HL-60 (cell line): ENCODE results near the gene ZBTB7C.

Experiments used
- DNase-seq, 2 experiments: peaks; one replicate each; pipeline ENCODE4 v3.0.0-alpha.2; 2010 to 2020; ENCODE audit warnings: low read depth in 1 of 2, low spot score in 1 of 2
- H3K27ac ChIP-seq: fragments of 250-450 bp; sonication (Bioruptor Pico); replicated peaks from 2 replicates; pipeline ENCODE4 v1.5.1; 2020; ENCODE audit warnings: mild to moderate bottlenecking, moderate library complexity
- H3K27me3 ChIP-seq: fragments of 250-450 bp; sonication (Bioruptor Pico); 2 replicates; pipeline ENCODE4 v1.5.1; 2021; ENCODE audit warnings: mild to moderate bottlenecking, moderate library complexity; ENCODE audit not compliant: insufficient read depth, poor library complexity, severe bottlenecking
- H3K4me3 ChIP-seq: replicated peaks from 2 replicates; pipeline ENCODE4 v1.5.1; 2011; ENCODE audit warnings: mild to moderate bottlenecking, control low read depth, low read length; ENCODE audit not compliant: insufficient read depth
- CTCF ChIP-seq: IDR thresholded peaks from one replicate; pipeline ENCODE4 v1.5.1; 2011; ENCODE audit warnings: low read length, control low read depth, inconsistent platforms; ENCODE audit not compliant: insufficient read depth
- GABPA ChIP-seq: IDR thresholded peaks from 2 replicates; pipeline ENCODE4 v1.6.1; 2012; ENCODE audit warnings: low read depth
- POLR2AphosphoS5 ChIP-seq: IDR thresholded peaks from 2 replicates; pipeline ENCODE4 v1.6.1; 2012; ENCODE audit warnings: low read depth
- REST ChIP-seq: IDR thresholded peaks from 2 replicates; pipeline ENCODE4 v1.6.1; 2012; ENCODE audit warnings: low read depth; ENCODE audit not compliant: insufficient replicate concordance
- SPI1 ChIP-seq: IDR thresholded peaks from 2 replicates; pipeline ENCODE4 v1.6.1; 2012; ENCODE audit warnings: low read depth, mild to moderate bottlenecking, borderline replicate concordance

The ZBTB7C gene

GRCh38 chr18:48022531-48023329 lies 386.5 kb downstream of the ZBTB7C start:
- TF ChIP-seq SPI1 (peak; percentile 34; the same call in 1 of the 2 replicates), POLR2AphosphoS5 (no peak), CTCF (peak; percentile 66)
- peak; percentile 86 to 87 for DNase-seq
- no peak overlapping the region for H3K4me3 ChIP-seq
- no peak overlapping the region for H3K27ac ChIP-seq
- no peaks in the 10 kb centered on the region for H3K27me3 ChIP-seq

- Histone ChIP-seq H3K27me3 (no peaks in the 10 kb centered on the region), H3K27ac (no peak overlapping the region), H3K4me3 (no peak overlapping the region)
- no peak for DNase-seq
- no peak for TF ChIP-seq POLR2AphosphoS5
- no peak for TF ChIP-seq GABPA
- TF ChIP-seq SPI1 = no peak
- TF ChIP-seq REST = no peak
- TF ChIP-seq CTCF = no peak
Measured at GRCh38 chr18:48022021-48022420, 387.2 kb downstream of the ZBTB7C start.

GRCh38 chr18:48021273-48021914 lies 387.8 kb downstream of the ZBTB7C start:
- H3K27me3 ChIP-seq = no peaks in the 10 kb centered on the region
- TF ChIP-seq REST (no peak), SPI1 (no peak), POLR2AphosphoS5 (no peak), CTCF (no peak), GABPA (no peak)
- H3K27ac ChIP-seq = no peak overlapping the region
- no peak overlapping the region for H3K4me3 ChIP-seq
- no peak for DNase-seq
